Endometrium (tissue), 2 donors: ENCODE data around the gene NPEPPS.

Experiments used
- FAIRE-seq: peaks from 2 replicates; lab custom pipeline; 2012; peaks lifted over from hg19 to GRCh38; lab: Jason Lieb, UNC
- donor health status: control.
- donor health status: control.

NPEPPS gene

DNA sequence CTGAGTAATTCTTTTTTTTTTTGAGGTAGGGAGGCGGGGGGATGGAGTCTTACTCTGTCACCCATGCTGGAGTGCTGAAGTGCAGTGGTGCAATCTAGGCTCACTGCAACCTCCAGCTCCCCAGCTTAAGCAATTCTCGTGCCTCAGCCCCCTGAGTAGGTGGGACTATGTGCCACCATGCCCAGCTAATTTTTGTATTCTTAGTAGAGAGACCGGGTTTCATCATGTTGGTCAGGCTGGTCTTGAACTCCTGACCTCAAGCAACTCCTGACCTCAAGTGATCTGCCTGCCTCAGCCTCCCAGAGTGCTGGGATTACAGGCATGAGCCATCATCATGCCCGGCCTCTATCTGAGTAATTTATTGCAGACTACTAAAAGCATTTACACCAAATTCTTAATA is 138.2 kb downstream of the NPEPPS start:
- no peak for FAIRE-seq

DNA sequence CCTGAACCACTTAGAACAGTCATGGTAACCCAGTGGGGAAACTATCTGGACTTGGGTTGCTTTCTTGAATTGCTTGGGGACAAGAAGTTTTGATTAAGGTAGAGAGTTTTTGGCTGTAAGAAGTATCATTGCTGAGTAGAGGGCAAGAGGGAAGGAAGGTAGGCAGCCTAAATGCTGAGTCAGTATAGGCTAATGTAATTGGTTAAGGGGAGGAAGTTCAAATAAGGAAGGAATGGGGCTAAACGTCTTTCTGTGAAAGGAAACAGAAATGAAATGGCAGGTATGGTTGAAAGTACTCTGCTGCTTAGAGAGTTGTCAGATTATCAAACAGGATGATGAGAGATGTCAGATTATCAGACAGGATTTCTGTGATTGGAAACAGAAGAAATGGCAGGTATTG is 139.2 kb downstream of the NPEPPS start:
- no peak for FAIRE-seq
